GM19023 (cell line): ENCODE measurements around the gene HABP2.

Experiments used
- ATAC-seq: cut with Tn5 transposase; IDR thresholded peaks from one replicate; pipeline ENCODE4 v1.9.1; 2021; ENCODE audit warnings: mild to moderate bottlenecking, moderate library complexity; ENCODE audit not compliant: unreplicated experiment

HABP2 gene

GRCh38 chr10:113627836-113628235, 75.0 kb downstream of the HABP2 start:
- ATAC-seq = no peak

- no peak for ATAC-seq
Observed at GRCh38 chr10:113628607-113629153, 75.8 kb downstream of the HABP2 start.

DNA sequence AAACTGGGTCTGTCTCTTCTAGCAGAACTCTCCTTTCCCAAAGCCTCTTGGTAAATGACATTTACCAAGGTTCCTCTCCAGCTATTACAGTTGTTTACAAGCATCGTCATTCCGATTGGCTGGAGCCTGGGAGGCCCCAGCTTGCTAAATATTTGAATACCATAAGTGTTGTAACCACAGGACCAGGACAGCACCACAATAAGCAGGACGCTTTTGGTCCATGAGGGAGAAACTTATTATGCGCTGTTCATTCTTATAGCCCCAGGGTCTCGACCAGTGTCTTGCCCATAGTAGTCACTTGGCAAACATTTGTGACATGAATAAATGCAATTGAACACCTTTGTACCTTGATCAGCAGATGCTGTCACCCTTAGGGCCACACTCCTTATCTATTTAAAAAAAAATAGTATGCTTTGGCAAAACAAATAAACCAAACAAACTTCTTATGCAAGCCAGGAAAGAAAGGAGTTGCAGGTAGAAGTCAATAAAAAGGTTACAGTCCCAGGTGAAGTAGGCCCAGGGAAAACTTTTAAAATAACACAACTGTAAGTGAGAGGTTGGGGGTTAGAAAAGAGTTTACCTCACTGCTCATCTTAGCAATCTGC, 78.2 kb downstream of the HABP2 start:
- ATAC-seq = no peak

- no peak for ATAC-seq
Observed at GRCh38 chr10:113631684-113632367, 79.0 kb downstream of the HABP2 start.
